GM12891 (cell line): ENCODE data around the gene PRMT3.

Experiments
- POLR2A ChIP-seq: IDR thresholded peaks from 2 replicates; pipeline ENCODE4 v1.6.1; 2011; ENCODE audit warnings: low read depth, low read length, control low read depth
- POLR2AphosphoS5 ChIP-seq: IDR thresholded peaks from 2 replicates; pipeline ENCODE4 v1.6.1; 2011; ENCODE audit warnings: low read depth, low read length, control low read depth

- no peak for TF ChIP-seq POLR2A
- no peak for TF ChIP-seq POLR2AphosphoS5
These were observed 33.6 kb upstream of the PRMT3 start for GRCh38 chr11:20353829-20354434.
